ENCODE measurements around the gene NEUROG1. TPM values are rescaled to one million over a fixed set of nuclear protein-coding genes. Genes with fewer than 3 reads are reported as not detected.

NEUROG1 gene
- not detected in 2 replicates for total RNA-seq

GRCh38 chr5:135535820-135536801 lies at the start of gene NEUROG1:
Gene NEUROG1, minus strand, starts transcription at chr5:135535964. Its CDS starts 274 bp downstream, at chr5:135535690.

DNA sequence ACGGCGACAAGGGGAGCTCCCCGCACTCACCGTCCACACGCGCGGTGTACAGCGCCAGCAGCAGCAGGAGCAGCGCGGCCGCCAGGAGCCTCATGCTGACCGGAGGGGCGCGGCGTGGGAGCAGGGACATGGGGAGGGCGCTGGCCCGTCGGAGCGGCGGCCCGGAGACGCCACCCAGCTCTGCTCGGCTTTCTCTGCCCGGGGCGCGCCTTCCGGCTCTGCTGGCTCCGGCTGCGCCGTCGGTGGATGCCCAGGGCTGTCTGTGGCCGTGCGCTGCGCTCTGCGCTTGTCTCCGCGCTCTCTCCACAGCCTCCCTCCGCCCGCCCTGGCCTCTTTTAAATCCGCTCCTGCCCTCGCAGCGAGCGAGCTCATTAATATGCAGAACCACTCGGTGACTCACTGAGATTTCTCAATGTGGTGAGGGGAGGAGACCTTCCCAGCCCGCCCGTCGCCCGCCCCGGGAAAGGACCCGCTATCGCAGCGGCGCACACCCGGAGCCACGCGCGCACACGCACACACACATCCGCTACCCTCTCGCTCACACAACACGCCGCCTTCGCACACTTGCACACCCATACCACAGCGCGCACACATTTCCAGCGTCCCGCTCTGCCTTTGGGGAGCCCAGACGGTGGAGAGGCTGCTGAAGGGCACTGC lies 43.0 kb upstream of the NEUROG1 start, which contains the start of gene CXCL14:
TSS of gene CXCL14 (minus strand) at position 307 of the 657 bp plus-strand sequence. CDS start at position 94, 213 bp downstream.

Other genes starting within 250 kb of the NEUROG1 start
- gene MACROH2A1, start 136.7 kb downstream of the NEUROG1 start, total RNA-seq, result 149 and 153 TPM in 2 replicates
- not detected in 2 replicates for gene DCANP1, start 88.6 kb downstream of the NEUROG1 start, total RNA-seq
- not detected in 2 replicates for gene TIFAB, start 83.6 kb downstream of the NEUROG1 start, total RNA-seq
- 0.79 TPM in 1 of 2 replicates, not detected in the other for gene CXCL14, start 43.0 kb upstream of the NEUROG1 start, total RNA-seq

All from aortic smooth muscle cell (primary cell).